Measurements from ENCODE around the gene GPR153. TPM values are rescaled to one million over a fixed set of nuclear protein-coding genes. Genes with fewer than 3 reads are reported as not detected.

GPR153 gene
- total RNA-seq, 2 donors from 2014 or later = 2.3 to 4.9 TPM

DNA sequence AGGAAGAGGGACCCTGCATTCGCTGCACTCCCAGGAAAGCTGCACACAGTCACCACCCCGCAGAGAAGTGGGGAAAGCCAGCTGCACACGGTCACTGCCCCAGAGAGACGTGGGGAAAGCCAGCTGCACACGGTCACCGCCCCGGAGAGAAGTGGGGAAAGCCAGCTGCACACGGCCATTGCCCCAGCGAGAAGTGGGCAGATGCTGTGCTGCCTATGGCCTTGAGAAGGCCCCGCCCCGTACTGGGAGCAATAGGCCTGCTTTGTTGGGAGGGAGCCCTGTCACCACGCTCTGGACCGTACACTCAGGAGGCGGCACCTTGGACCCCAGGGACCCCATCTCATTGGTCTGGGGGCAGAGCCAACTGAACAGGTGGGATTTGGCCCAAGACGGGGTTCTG lies 4.3 kb upstream of the GPR153 start:
- intact Hi-C loops (cut with DNase I) = no loop called here
- no peak for ATAC-seq
- H3K4me3 ChIP-seq = no peak overlapping the region
- WGBS, 2 donors = 42 to 72% methylated on average over 15 of the region's 15 CpGs
- no peak for TF ChIP-seq POLR2A (IDR thresholded peaks at IDR 0.05)
- TF ChIP-seq, protein P1, sequence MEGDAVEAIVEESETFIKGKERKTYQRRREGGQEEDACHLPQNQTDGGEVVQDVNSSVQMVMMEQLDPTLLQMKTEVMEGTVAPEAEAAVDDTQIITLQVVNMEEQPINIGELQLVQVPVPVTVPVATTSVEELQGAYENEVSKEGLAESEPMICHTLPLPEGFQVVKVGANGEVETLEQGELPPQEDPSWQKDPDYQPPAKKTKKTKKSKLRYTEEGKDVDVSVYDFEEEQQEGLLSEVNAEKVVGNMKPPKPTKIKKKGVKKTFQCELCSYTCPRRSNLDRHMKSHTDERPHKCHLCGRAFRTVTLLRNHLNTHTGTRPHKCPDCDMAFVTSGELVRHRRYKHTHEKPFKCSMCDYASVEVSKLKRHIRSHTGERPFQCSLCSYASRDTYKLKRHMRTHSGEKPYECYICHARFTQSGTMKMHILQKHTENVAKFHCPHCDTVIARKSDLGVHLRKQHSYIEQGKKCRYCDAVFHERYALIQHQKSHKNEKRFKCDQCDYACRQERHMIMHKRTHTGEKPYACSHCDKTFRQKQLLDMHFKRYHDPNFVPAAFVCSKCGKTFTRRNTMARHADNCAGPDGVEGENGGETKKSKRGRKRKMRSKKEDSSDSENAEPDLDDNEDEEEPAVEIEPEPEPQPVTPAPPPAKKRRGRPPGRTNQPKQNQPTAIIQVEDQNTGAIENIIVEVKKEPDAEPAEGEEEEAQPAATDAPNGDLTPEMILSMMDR (IDR thresholded peaks at IDR 0.05) = no peak
- H3K36me3 ChIP-seq (replicated peaks in 1 of 2; ENCODE audit: insufficient read depth in 1 of 2, low read depth in 2 of 2) = no peaks in the 10 kb centered on the region
- no peak overlapping the region for H3K27ac ChIP-seq
- peak in 1 of 4 donors; percentile 31 for DNase-seq
- peaks cover 11% of the 10 kb centered on the region for H3K4me1 ChIP-seq
- H3K27me3 ChIP-seq = peaks cover 0 to 4% of the 10 kb centered on the region in 2 donors
- no peaks in the 10 kb centered on the region for H3K9me3 ChIP-seq

DNA sequence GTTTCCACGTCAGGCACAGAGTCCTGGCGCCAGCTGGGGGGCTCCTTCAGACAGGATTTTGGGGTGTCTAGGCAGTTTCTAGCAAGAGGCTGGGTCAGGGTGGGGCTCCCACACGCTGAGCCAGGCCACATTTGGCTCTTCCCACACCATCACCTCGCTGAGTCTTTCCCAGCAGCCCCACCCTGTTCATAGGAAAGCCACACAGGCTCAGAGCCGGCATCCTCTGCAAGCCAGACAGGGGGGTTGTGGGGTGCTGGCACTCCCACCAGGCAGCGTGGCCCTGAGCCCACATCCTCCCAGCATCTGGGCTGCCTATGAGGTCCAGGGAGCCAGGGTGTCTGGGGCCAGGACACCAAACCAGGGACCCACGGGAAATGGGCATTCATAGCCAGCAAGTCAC lies 2.8 kb upstream of the GPR153 start:
- DNase-seq (no peak), ATAC-seq (no peak)
- TF ChIP-seq POLR2A (IDR thresholded peaks at IDR 0.05) = no peak
- TF ChIP-seq, protein P1 (IDR thresholded peaks at IDR 0.05) = no peak
- H3K4me1 ChIP-seq = peaks cover 18% of the 10 kb centered on the region
- intact Hi-C loops (cut with DNase I) = no loop called here
- H3K4me3 ChIP-seq = no peak overlapping the region
- WGBS, 2 donors = 50 to 81% methylated on average over 2 to 7 of the region's 7 CpGs
- H3K36me3 ChIP-seq (replicated peaks in 1 of 2; ENCODE audit: insufficient read depth in 1 of 2, low read depth in 2 of 2) = no peaks in the 10 kb centered on the region
- H3K27ac ChIP-seq = no peak overlapping the region
- peaks cover 0 to 4% of the 10 kb centered on the region in 2 donors for H3K27me3 ChIP-seq
- no peaks in the 10 kb centered on the region for H3K9me3 ChIP-seq

DNA sequence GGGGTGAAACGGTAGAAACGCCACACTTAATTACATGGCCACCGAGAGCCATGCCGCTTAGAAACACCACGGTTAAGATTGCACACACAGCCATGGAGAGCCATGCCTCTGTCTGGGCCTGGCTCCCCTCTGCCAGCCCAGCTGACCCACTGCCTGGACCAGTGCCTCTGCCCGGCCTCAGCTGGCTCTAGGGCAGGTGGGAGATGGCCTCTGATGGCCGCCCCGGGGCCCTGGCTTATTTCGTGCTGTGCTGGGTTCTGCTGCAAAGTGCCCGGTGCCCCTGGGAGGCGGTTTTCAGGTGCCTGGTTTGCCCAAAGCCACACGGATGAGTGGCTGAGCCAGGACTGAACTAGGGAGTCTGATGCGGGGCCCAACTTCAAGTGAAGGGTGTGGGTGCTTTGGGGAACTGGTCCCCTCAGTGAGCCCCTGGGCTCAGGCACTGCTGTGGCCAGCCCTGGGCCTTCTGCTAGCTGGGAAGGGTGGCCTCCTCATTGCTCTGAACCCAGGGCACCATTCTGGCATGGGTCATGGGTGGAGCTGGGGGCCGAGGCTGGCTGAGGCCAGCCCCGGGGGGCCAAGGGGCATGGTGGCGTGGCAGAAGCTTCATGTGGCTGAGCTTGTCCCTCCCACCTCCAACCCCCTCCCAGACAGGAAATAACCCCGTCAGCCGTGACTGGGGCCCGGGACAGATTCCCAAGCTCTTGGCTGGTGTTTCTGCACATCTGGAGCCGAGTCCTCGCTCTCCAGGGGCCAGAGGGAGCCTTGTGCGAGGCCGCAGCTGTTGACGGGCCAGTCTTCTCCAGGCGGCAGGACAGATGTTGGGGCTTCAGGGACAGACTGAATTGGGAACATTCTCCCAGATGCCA lies 1.9 kb upstream of the GPR153 start:
- peak in 2 of 4 donors; percentile 30 to 36 for DNase-seq
- Histone ChIP-seq H3K27ac (no peak overlapping the region), H3K4me3 (no peak overlapping the region), H3K4me1 (peaks cover 18% of the 10 kb centered on the region), H3K9me3 (no peaks in the 10 kb centered on the region), H3K36me3 (replicated peaks in 1 of 2; ENCODE audit: insufficient read depth in 1 of 2, low read depth in 2 of 2) (no peaks in the 10 kb centered on the region), H3K27me3 (peaks cover 0 to 4% of the 10 kb centered on the region in 2 donors)
- WGBS, 2 donors = 82 to 100% methylated on average over 1 to 23 of the region's 25 CpGs
- ATAC-seq = no peak
- TF ChIP-seq, protein P1 (IDR thresholded peaks at IDR 0.05) = no peak
- TF ChIP-seq POLR2A (IDR thresholded peaks at IDR 0.05) = no peak
- intact Hi-C loops (cut with DNase I) = no loop called here

DNA sequence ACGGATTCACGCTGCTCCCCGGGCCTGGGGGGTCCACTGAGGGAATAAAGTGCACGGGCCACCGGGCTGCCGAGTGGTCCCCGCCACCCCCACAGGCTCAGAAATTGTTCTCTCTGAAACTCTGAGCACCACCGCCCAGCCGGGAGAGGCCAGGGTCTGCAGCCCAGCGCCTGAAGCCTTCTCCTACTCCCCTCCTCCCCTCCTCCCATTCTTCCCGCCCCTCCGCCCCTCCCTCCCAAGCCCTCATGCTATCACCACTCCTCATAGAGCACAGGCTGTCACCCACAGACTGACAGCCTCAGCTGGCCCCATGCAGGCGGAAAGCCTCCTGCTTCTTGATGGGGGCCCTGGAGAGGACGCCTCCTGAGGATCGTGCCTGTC lies 707 bp upstream of the GPR153 start:
- no peaks in the 10 kb centered on the region for H3K9me3 ChIP-seq
- ATAC-seq (no peak), DNase-seq (no peak)
- 23 to 26% methylated on average over 15 of the region's 15 CpGs for WGBS, 2 donors
- H3K4me3 ChIP-seq = no peak overlapping the region
- intact Hi-C loops (cut with DNase I) = no loop called here
- peaks cover 0 to 4% of the 10 kb centered on the region in 2 donors for H3K27me3 ChIP-seq
- H3K4me1 ChIP-seq = peaks cover 18% of the 10 kb centered on the region
- TF ChIP-seq, protein P1 (IDR thresholded peaks at IDR 0.05) = no peak
- no peak for TF ChIP-seq POLR2A (IDR thresholded peaks at IDR 0.05)
- H3K27ac ChIP-seq = no peak overlapping the region
- H3K36me3 ChIP-seq (replicated peaks in 1 of 2; ENCODE audit: insufficient read depth in 1 of 2, low read depth in 2 of 2) = no peaks in the 10 kb centered on the region
